Measurements from ENCODE around the gene MEX3B. TPM values are rescaled to one million over a fixed set of nuclear protein-coding genes. Genes with fewer than 3 reads are reported as not detected.

The MEX3B gene
- total and polyA plus RNA-seq, 12 donors = 0.22 to 1.6 (median 0.88) TPM

- no peaks in the 10 kb centered on the region for H3K27me3 ChIP-seq
- WGBS, 4 donors = 0 to 2% (median 0%) methylated on average over 8 to 71 of the region's 71 CpGs
- peaks cover 3 to 20% of the 10 kb centered on the region in 2 donors for H3K4me1 ChIP-seq (replicated peaks in 1 of 2)
- H3K4me3 ChIP-seq = peak overlapping the region; percentile 42 to 92 (median 70)
- DNase-seq = peak; percentile 21 to 56 (median 42)
- H3K36me3 ChIP-seq (replicated peaks in 1 of 2) = no peaks in the 10 kb centered on the region
- intact Hi-C loops (cut with DNase I) = no loop called here
- no peaks in the 10 kb centered on the region for H3K9me3 ChIP-seq (replicated peaks in 1 of 3)
- H3K27ac ChIP-seq = peak overlapping the region in 4 of 5 donors; percentile 44 to 95 (median 84)
- TF ChIP-seq POLR2A (IDR thresholded peaks at IDR 0.05) (peak; percentile 6 to 27), CTCF (IDR thresholded peaks at IDR 0.05) (no peak)
Observed at GRCh38 chr15:82045179-82045891, 483 bp downstream of the MEX3B start.

- DNase-seq = peak in 6 of 7 donors; percentile 8 to 53 (median 26)
- 1 to 3% (median 2%) methylated on average over 13 to 54 of the region's 54 CpGs for WGBS, 4 donors
- peak overlapping the region in 2 of 4 donors; percentile 79 to 92 for H3K4me3 ChIP-seq
- peak overlapping the region in 1 of 5 donors; percentile 95 for H3K27ac ChIP-seq
- intact Hi-C loops (cut with DNase I) = no loop called here
- no peaks in the 10 kb centered on the region for H3K9me3 ChIP-seq (replicated peaks in 1 of 3)
- H3K36me3 ChIP-seq (replicated peaks in 1 of 2) = no peaks in the 10 kb centered on the region
- TF ChIP-seq POLR2A (IDR thresholded peaks at IDR 0.05) (no peak), CTCF (IDR thresholded peaks at IDR 0.05) (no peak)
- peaks cover 3 to 20% of the 10 kb centered on the region in 2 donors for H3K4me1 ChIP-seq (replicated peaks in 1 of 2)
- no peaks in the 10 kb centered on the region for H3K27me3 ChIP-seq
Observed at GRCh38 chr15:82044373-82045178, 1.2 kb downstream of the MEX3B start.

DNA sequence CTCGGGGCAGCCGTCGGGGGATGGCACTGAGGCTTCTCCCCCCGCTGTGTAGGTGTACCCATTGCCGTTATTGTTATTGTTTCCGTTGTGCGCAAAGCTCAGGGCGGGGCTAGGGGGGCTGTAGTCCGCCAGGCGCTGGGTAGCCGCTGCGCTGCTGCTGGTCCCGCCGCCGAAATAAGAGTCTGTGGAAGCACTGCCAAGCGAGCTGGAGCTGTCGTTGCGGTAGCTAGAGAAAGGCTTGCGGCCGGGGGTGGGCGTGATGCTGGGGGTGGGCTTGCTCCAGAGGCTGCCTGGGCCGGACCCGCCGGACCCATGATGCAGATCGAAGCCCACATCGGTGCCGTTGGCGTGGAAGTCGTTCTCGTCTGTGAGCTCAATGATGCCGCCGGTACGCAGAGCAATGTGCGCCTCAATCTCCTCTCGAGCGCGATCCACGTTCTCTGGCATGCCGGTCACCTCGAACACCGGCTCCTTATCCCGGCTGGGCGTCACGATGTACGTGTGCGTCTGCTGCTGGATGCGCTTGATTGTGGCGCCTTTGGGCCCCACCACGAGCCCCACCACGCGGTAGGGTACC is 1.9 kb downstream of the MEX3B start:
- intact Hi-C loops (cut with DNase I) = no loop called here
- peaks cover 3 to 20% of the 10 kb centered on the region in 2 donors for H3K4me1 ChIP-seq (replicated peaks in 1 of 2)
- no peak overlapping the region for H3K27ac ChIP-seq
- H3K27me3 ChIP-seq = no peaks in the 10 kb centered on the region
- H3K4me3 ChIP-seq = peak overlapping the region in 2 of 4 donors; percentile 79 to 92
- TF ChIP-seq POLR2A (IDR thresholded peaks at IDR 0.05) (no peak), CTCF (IDR thresholded peaks at IDR 0.05) (no peak)
- no peaks in the 10 kb centered on the region for H3K36me3 ChIP-seq (replicated peaks in 1 of 2)
- H3K9me3 ChIP-seq (replicated peaks in 1 of 3) = no peaks in the 10 kb centered on the region
- 15 to 40% (median 24%) methylated on average over 2 to 51 of the region's 51 CpGs for WGBS, 4 donors
- peak in 1 of 7 donors; percentile 19 for DNase-seq

DNA sequence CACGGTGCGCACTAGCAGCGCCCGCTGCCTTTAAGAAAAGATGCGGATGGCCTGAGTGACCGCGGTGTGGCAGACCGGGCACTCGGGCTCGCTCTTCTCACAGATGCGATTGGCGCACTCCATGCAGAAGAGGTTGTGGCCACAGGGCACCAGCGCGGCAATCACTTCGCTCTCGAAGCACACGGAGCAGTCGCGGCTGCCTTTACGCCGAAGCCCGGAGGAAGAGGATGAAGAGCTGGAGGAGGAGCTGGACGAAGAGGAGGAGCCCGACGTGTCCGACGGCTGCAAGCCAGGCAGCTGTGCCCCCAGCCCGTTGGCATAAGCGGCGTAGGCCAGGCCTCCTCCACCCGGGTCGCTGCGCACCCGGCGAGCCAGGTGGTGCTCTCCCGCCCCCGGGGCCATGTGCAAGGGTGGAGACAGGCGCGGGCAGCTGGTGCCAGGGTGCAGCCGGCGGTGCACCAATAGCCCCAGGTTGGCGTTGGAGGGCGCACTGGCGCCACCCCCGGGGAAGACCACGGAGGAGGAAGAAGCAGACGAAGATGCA is 2.6 kb downstream of the MEX3B start:
- H3K4me3 ChIP-seq = no peak overlapping the region
- intact Hi-C loops (cut with DNase I) = no loop called here
- no peak overlapping the region for H3K27ac ChIP-seq
- no peaks in the 10 kb centered on the region for H3K36me3 ChIP-seq (replicated peaks in 1 of 2)
- no peaks in the 10 kb centered on the region for H3K27me3 ChIP-seq
- H3K4me1 ChIP-seq (replicated peaks in 1 of 2) = peaks cover 3 to 20% of the 10 kb centered on the region in 2 donors
- WGBS, 4 donors = 46 to 65% (median 58%) methylated on average over 35 to 47 of the region's 47 CpGs
- TF ChIP-seq CTCF (IDR thresholded peaks at IDR 0.05) (no peak), POLR2A (IDR thresholded peaks at IDR 0.05) (no peak)
- no peaks in the 10 kb centered on the region for H3K9me3 ChIP-seq (replicated peaks in 1 of 3)
- DNase-seq = no peak
